Stimulated activated CD8-positive, alpha-beta memory T cell treated with anti-CD3 and anti-CD28 coated beads, Interleukin-7, amount 100 ng/mL, for 1 hour (primary cell): ENCODE measurements around the gene ZNF784.
A peak's percentile ranks its signal among the peaks of the same experiment; 100 is the strongest.

ENCODE experiments used
- DNase-seq, 2 donors: peaks; one replicate each; pipeline ENCODE4 v3.0.0-alpha.2; 2020; ENCODE audit warnings: low read depth in 2 of 2

The ZNF784 gene

GRCh38 chr19:55621673-55622231, 2.6 kb downstream of the ZNF784 start:
- no peak for DNase-seq

GRCh38 chr19:55621205-55621672, 3.1 kb downstream of the ZNF784 start:
- DNase-seq: no peak

GRCh38 chr19:55620410-55621204, 3.8 kb downstream of the ZNF784 start:
- no peak for DNase-seq

GRCh38 chr19:55619286-55619685, 5.1 kb downstream of the ZNF784 start:
- no peak for DNase-seq

GRCh38 chr19:55618426-55618825, 5.9 kb downstream of the ZNF784 start:
- no peak for DNase-seq

- DNase-seq: no peak
These were observed 6.9 kb downstream of the ZNF784 start for GRCh38 chr19:55617426-55617825.

- DNase-seq: no peak
These were observed 7.9 kb downstream of the ZNF784 start for GRCh38 chr19:55616395-55616875.

- no peak for DNase-seq
These were observed 8.6 kb downstream of the ZNF784 start for GRCh38 chr19:55615543-55616394.

GRCh38 chr19:55614711-55615542, 9.4 kb downstream of the ZNF784 start:
- no peak for DNase-seq

- DNase-seq: no peak
These were observed 10.2 kb downstream of the ZNF784 start for GRCh38 chr19:55613930-55614710.

GRCh38 chr19:55613396-55613795, 11.0 kb downstream of the ZNF784 start:
- no peak for DNase-seq

- DNase-seq: no peak
These were observed 12.3 kb downstream of the ZNF784 start for GRCh38 chr19:55611983-55612645.

GRCh38 chr19:55611300-55611982, 12.9 kb downstream of the ZNF784 start:
- DNase-seq: no peak

- no peak for DNase-seq
These were observed 15.0 kb downstream of the ZNF784 start for GRCh38 chr19:55609326-55609725.

GRCh38 chr19:55606817-55607216, 17.5 kb downstream of the ZNF784 start:
- DNase-seq: no peak

GRCh38 chr19:55606471-55606787, 17.9 kb downstream of the ZNF784 start:
- DNase-seq: no peak

- DNase-seq: peak; percentile 42 to 51
These were observed 18.5 kb downstream of the ZNF784 start, which contains the start of gene ZNF865 for GRCh38 chr19:55605637-55606470. TSS of gene ZNF865 (plus strand) at chr19:55605647. CDS start at chr19:55613619, 7,972 bp downstream.

GRCh38 chr19:55605207-55605636, 19.1 kb downstream of the ZNF784 start:
- peak; percentile 94 to 96 for DNase-seq
